SK-N-SH (cell line): Measurements from ENCODE around the gene S1PR1. TPM values are rescaled to one million over a fixed set of nuclear protein-coding genes. Genes with fewer than 3 reads are reported as not detected.

Experiments
- CTCF ChIA-PET: fragments of 300-600, 350-600 bp; formaldehyde crosslinking; extraction: SDS; loops from one replicate; lab custom pipeline; 2021; lab: Yijun Ruan, JAX
- POLR2A ChIA-PET: fragments of 350-600 bp; sonication (Branson Sonifier 250); formaldehyde crosslinking; extraction: SDS; loops from one replicate; lab custom pipeline; 2020; ENCODE audit warnings: antibody characterized with exemption, inconsistent platforms; lab: Yijun Ruan, JAX
- DNase-seq: peaks from one replicate; pipeline ENCODE4 v3.0.0; 2012
- H2AFZ ChIP-seq: fragments of 200-600 bp; sonication (generic); 2 replicates; pipeline ENCODE4 v1.8.1; 2016; ENCODE audit warnings: antibody characterized with exemption, mild to moderate bottlenecking, low read depth
- H3F3A ChIP-seq: fragments of 200-600 bp; sonication (generic); replicated peaks from 2 replicates; pipeline ENCODE3; 2016; ENCODE audit warnings: antibody characterized with exemption, mild to moderate bottlenecking; ENCODE audit not compliant: insufficient read depth
- H3K27ac ChIP-seq, 2 experiments: fragments of 200-500 bp in 1 of 2; fragments of 200-600 bp in 1 of 2; sonication (Bioruptor generic) in 1 of 2; sonication (generic), shearing (Covaris generic) in 1 of 2; 2 replicates each; pipeline versions ENCODE4 v1.5.1 to v1.6.1; 2014 to 2016; ENCODE audit warnings: low read depth in 2 of 2, inconsistent platforms in 1 of 2, low read length in 1 of 2, mild to moderate bottlenecking in 1 of 2, mixed read lengths in 1 of 2
- H3K27me3 ChIP-seq: fragments of 200-600 bp; sonication (generic), shearing (Covaris generic); 2 replicates; pipeline ENCODE4 v1.6.1; 2016; ENCODE audit warnings: mixed run types; ENCODE audit not compliant: insufficient read depth
- H3K36me3 ChIP-seq, 2 experiments: fragments of 200-500 bp in 1 of 2; fragments of 200-600 bp in 1 of 2; sonication (Bioruptor generic) in 1 of 2; sonication (generic) in 1 of 2; replicated peaks in 1 of 2; 2 replicates each; pipeline versions ENCODE3 to v1.5.1; 2014 to 2016; ENCODE audit warnings: low read length in 1 of 2, mild to moderate bottlenecking in 1 of 2; ENCODE audit not compliant: insufficient read depth in 2 of 2, control insufficient read depth in 1 of 2
- H3K4me1 ChIP-seq, 2 experiments: fragments of 200-500 bp in 1 of 2; fragments of 200-600 bp in 1 of 2; sonication (Bioruptor generic) in 1 of 2; sonication (generic), shearing (Covaris generic) in 1 of 2; 2 replicates each; pipeline versions ENCODE4 v1.5.1 to v1.6.1; 2014 to 2016; ENCODE audit warnings: low read depth in 1 of 2, low read length in 1 of 2, mixed run types in 1 of 2; ENCODE audit not compliant: insufficient read depth in 2 of 2, control insufficient read depth in 1 of 2
- H3K4me2 ChIP-seq: fragments of 200-600 bp; sonication (generic), shearing (Covaris generic); 2 replicates; pipeline ENCODE4 v1.6.1; 2017; ENCODE audit warnings: mixed run types
- H3K4me3 ChIP-seq, 2 experiments: fragments of 200-500 bp in 1 of 2; fragments of 200-600 bp in 1 of 2; sonication (Bioruptor generic) in 1 of 2; sonication (generic), shearing (Covaris generic) in 1 of 2; 2 replicates each; pipeline versions ENCODE4 v1.5.1 to v1.8.1; 2014 to 2016; ENCODE audit warnings: low read depth in 2 of 2, inconsistent platforms in 1 of 2, low read length in 1 of 2, mild to moderate bottlenecking in 1 of 2, mixed read lengths in 1 of 2, moderate library complexity in 1 of 2
- H3K79me2 ChIP-seq: fragments of 200-600 bp; sonication (generic); 2 replicates; pipeline ENCODE4 v1.8.1; 2017; ENCODE audit warnings: mild to moderate bottlenecking; ENCODE audit not compliant: insufficient read depth
- H3K9ac ChIP-seq: fragments of 200-600 bp; sonication (generic); 2 replicates; pipeline ENCODE4 v1.6.1; 2017; ENCODE audit warnings: mixed run types
- H3K9me2 ChIP-seq: fragments of 200-600 bp; sonication (generic); 2 replicates; pipeline ENCODE4 v1.6.1; 2017; ENCODE audit warnings: mixed run types
- H3K9me3 ChIP-seq: fragments of 200-600 bp; sonication (generic); 2 replicates; pipeline ENCODE4 v1.6.1; 2017; ENCODE audit warnings: mixed run types, mild to moderate bottlenecking, moderate library complexity
- H4K20me1 ChIP-seq: fragments of 200-600 bp; sonication (generic); 2 replicates; pipeline ENCODE4 v1.6.1; 2017; ENCODE audit warnings: mild to moderate bottlenecking, mixed run types; ENCODE audit not compliant: insufficient read depth
- JUND ChIP-seq: IDR thresholded peaks from 2 replicates; pipeline ENCODE4 v1.4.0; 2012
- MXI1 ChIP-seq: IDR thresholded peaks from 2 replicates; pipeline ENCODE4 v1.6.1; 2012; ENCODE audit warnings: mild to moderate bottlenecking, low read depth, low read length, improper control_type of control experiment
- NFIC ChIP-seq: IDR thresholded peaks from 2 replicates; pipeline ENCODE4 v1.4.0; 2012; ENCODE audit warnings: borderline replicate concordance
- RAD21 ChIP-seq: IDR thresholded peaks from 2 replicates; pipeline ENCODE4 v1.6.1; 2012; ENCODE audit warnings: mild to moderate bottlenecking, low read length
- RXRA ChIP-seq: IDR thresholded peaks from 2 replicates; pipeline ENCODE4 v1.4.0; 2012; ENCODE audit warnings: low read depth, mild to moderate bottlenecking, borderline replicate concordance
- SIN3A ChIP-seq: IDR thresholded peaks from 2 replicates; pipeline ENCODE4 v1.6.1; 2012; ENCODE audit warnings: low read depth, mild to moderate bottlenecking, low read length, moderate library complexity, borderline replicate concordance
- SMC3 ChIP-seq: IDR thresholded peaks from 2 replicates; pipeline ENCODE4 v1.6.1; 2012; ENCODE audit warnings: low read depth, low read length, improper control_type of control experiment
- TCF12 ChIP-seq: IDR thresholded peaks from 2 replicates; pipeline ENCODE4 v1.4.0; 2012
- WGBS: methylation state at CpG from one replicate; pipeline ENCODE4 v1.1.6; 2017; ENCODE audit warnings: low lambda C conversion rate; 5-methylcytosine and 5-hydroxymethylcytosine counted together
- polyA plus RNA-seq, 3 experiments: library from polyadenylated mRNA; depleted of rRNA; stranded (reverse); fragments of >200 nt; gene quantifications; 2 replicates each; pipeline ENCODE4 v1.2.3, GENCODE V29; 2012
- TF ChIP-seq, protein P1 (sequence below): fragments of 200-600 bp; sonication (generic); IDR thresholded peaks from 2 replicates; pipeline ENCODE4 v1.6.1; 2017; ENCODE audit warnings: antibody characterized with exemption, mild to moderate bottlenecking, moderate library complexity
- TF ChIP-seq, protein P2 (sequence below): IDR thresholded peaks from 2 replicates; pipeline ENCODE4 v1.4.0; 2012; ENCODE audit warnings: low read depth

The S1PR1 gene
- polyA plus RNA-seq, 1 of the 3 experiments (the other 2 are of a cell fraction): 5.9 TPM

DNA sequence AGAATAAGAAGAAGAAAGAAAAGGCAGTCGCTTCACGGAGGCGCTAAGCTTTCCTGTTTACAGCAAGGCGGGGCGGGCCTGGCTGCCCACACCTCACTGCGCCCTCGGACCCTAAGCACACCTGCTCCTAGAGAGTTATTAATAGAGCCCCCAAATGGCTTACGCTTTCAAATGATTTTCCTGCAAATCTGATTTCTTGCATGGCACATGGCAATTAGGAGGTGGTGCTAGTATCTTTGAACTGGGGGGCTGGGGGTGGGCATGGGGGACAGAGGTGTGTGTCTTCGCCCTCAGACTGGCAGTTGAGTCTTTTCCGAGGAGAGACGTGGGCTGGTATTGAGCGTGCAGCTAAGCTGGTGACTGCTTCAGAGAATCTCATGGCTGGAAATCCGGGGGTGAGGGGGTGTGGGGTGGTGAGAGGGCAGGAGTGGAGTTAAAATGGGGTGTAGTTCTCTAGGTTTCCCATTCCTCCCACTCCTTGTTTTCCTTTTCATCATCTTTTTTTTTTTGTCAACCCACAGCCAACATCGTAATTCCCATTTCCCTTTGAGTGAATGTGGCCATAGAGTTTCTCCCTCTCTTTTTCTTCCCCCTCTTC is 1.3 kb downstream of the S1PR1 start:
- Histone ChIP-seq H3K4me3 (no peak overlapping the region), H3F3A (peaks cover 4% of the 10 kb centered on the region), H3K4me2 (0 out of 2 replicates have a peak overlapping the region, but pooled peaks have one; percentile 11), H3K79me2 (no peaks in the 10 kb centered on the region), H3K4me1 (peaks cover 0 to 8% of the 10 kb centered on the region in 2 experiments; a peak in 2 of 4 replicates), H3K9me3 (no peaks in the 10 kb centered on the region), H3K27me3 (no peaks in the 10 kb centered on the region), H3K9ac (no peak overlapping the region), H4K20me1 (no peaks in the 10 kb centered on the region), H3K9me2 (no peaks in the 10 kb centered on the region), H2AFZ (no peak overlapping the region), H3K27ac (no peak overlapping the region), H3K36me3 (no peaks in the 10 kb centered on the region)
- ChIA-PET CTCF (interaction anchor here (0.6 to 3.6 kb wide), 55 partner anchors 9 to 1431 kb away, joined by 3 to 45 read pairs (median 4); no protein-coding TSS in a partner anchor), POLR2A (no interaction called here)
- no peak for DNase-seq
- WGBS: 90% methylated on average over 14 of the region's 14 CpGs
- TF ChIP-seq JUND (no peak), MXI1 (no peak), SIN3A (no peak)

DNA sequence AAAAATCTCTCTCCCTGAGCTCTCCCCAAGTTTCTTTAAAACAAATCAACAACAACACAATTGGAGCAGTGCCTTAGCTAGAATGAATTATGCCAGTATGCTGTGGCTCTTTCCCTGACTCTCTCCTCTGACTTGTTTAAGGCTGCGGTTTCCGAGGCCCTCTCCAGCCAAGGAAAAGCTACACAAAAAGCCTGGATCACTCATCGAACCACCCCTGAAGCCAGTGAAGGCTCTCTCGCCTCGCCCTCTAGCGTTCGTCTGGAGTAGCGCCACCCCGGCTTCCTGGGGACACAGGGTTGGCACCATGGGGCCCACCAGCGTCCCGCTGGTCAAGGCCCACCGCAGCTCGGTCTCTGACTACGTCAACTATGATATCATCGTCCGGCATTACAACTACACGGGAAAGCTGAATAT is 1.9 kb downstream of the S1PR1 start:
- Histone ChIP-seq H3K27me3 (no peaks in the 10 kb centered on the region), H4K20me1 (no peaks in the 10 kb centered on the region), H3K79me2 (no peaks in the 10 kb centered on the region), H3K27ac (no peak overlapping the region), H3K4me2 (0 out of 2 replicates have a peak overlapping the region, but pooled peaks have one; percentile 11), H2AFZ (no peak overlapping the region), H3K36me3 (no peaks in the 10 kb centered on the region), H3K4me1 (peaks cover 0 to 8% of the 10 kb centered on the region in 2 experiments; a peak in 2 of 4 replicates), H3K9me2 (no peaks in the 10 kb centered on the region), H3K9me3 (no peaks in the 10 kb centered on the region), H3F3A (peaks cover 4% of the 10 kb centered on the region), H3K9ac (no peak overlapping the region), H3K4me3 (no peak overlapping the region; a peak in 1 of 4 replicates)
- POLR2A ChIA-PET: no interaction called here
- TF ChIP-seq NFIC (peak; percentile 19; the same call in 1 of the 2 replicates), MXI1 (no peak), RXRA (no peak), TCF12 (no peak), SMC3 (peak; percentile 90), RAD21 (peak; percentile 85)
- TF ChIP-seq, protein P1, sequence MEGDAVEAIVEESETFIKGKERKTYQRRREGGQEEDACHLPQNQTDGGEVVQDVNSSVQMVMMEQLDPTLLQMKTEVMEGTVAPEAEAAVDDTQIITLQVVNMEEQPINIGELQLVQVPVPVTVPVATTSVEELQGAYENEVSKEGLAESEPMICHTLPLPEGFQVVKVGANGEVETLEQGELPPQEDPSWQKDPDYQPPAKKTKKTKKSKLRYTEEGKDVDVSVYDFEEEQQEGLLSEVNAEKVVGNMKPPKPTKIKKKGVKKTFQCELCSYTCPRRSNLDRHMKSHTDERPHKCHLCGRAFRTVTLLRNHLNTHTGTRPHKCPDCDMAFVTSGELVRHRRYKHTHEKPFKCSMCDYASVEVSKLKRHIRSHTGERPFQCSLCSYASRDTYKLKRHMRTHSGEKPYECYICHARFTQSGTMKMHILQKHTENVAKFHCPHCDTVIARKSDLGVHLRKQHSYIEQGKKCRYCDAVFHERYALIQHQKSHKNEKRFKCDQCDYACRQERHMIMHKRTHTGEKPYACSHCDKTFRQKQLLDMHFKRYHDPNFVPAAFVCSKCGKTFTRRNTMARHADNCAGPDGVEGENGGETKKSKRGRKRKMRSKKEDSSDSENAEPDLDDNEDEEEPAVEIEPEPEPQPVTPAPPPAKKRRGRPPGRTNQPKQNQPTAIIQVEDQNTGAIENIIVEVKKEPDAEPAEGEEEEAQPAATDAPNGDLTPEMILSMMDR: peak; percentile 94
- TF ChIP-seq, protein P2, sequence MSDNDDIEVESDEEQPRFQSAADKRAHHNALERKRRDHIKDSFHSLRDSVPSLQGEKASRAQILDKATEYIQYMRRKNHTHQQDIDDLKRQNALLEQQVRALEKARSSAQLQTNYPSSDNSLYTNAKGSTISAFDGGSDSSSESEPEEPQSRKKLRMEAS: no peak
- peak; percentile 86 for DNase-seq
- CTCF ChIA-PET: interaction anchor here (0.6 to 3.6 kb wide), 56 partner anchors 9 to 1431 kb away, joined by 3 to 45 read pairs (median 4); no protein-coding TSS in a partner anchor
- 24% methylated on average over 15 of the region's 17 CpGs for WGBS
